Tibial nerve (tissue), 4 donors: ENCODE results near the gene B9D2. TPM values are rescaled to one million over a fixed set of nuclear protein-coding genes. Genes with fewer than 3 reads are reported as not detected.

ENCODE experiments used
- DNase-seq, 2 donors: peaks; one replicate each; pipeline ENCODE4 v3.0.0-alpha.2; 2019; ENCODE audit warnings: low spot score in 2 of 2
- H3K27ac ChIP-seq, 4 donors: fragments of 200-600 bp; sonication (generic) in 3 of 4; one replicate each; pipeline ENCODE4 v1.5.1; 2017 to 2019; ENCODE audit warnings: mild to moderate bottlenecking in 1 of 4
- H3K27me3 ChIP-seq, 2 donors: fragments of 200-600 bp; sonication (generic) in 1 of 2; one replicate each; pipeline versions ENCODE4 v1.5.1 to v1.6.0; 2017 to 2019
- H3K36me3 ChIP-seq, 3 donors: fragments of 200-600 bp; sonication (generic); one replicate each; pipeline ENCODE4 v1.5.1; 2018 to 2019
- H3K4me1 ChIP-seq, 4 donors: fragments of 200-600 bp; sonication (generic) in 3 of 4; one replicate each; pipeline ENCODE4 v1.5.1; 2017 to 2019
- H3K4me3 ChIP-seq, 4 donors: fragments of 200-600 bp; sonication (generic) in 3 of 4; one replicate each; pipeline ENCODE4 v1.5.1; 2017 to 2019; ENCODE audit warnings: mild to moderate bottlenecking in 1 of 4, moderate library complexity in 1 of 4
- H3K9me3 ChIP-seq, 4 donors: fragments of 200-600 bp; sonication (generic) in 3 of 4; one replicate each; pipeline ENCODE4 v1.5.1; 2017 to 2019
- EP300 ChIP-seq, 2 donors: sonication (generic); formaldehyde crosslinking; IDR thresholded peaks; one replicate each; pipeline ENCODE4 v1.6.1; 2017; ENCODE audit warnings: antibody characterized with exemption in 2 of 2, mild to moderate bottlenecking in 1 of 2
- POLR2A ChIP-seq, 2 donors: fragments of 450-650 bp; IDR thresholded peaks; one replicate each; pipeline ENCODE4 v1.6.1; 2017; ENCODE audit warnings: antibody characterized with exemption in 2 of 2, mild to moderate bottlenecking in 2 of 2, moderate library complexity in 2 of 2
- WGBS, 2 donors: methylation state at CpG; one replicate each; pipeline ENCODE4 v1.1.5; 2018; 5-methylcytosine and 5-hydroxymethylcytosine counted together
- total RNA-seq, 4 donors: library from RNA; depleted of rRNA; stranded (reverse); fragments of >200 nt; gene quantifications; one replicate each; pipeline ENCODE4 v1.1.0, GENCODE V29; 2016
- TF ChIP-seq, protein P1 (sequence below), 5 experiments: fragments of 200-600 bp in 3 of 5; fragments of 450-650 bp in 2 of 5; sonication (generic) in 3 of 5; IDR thresholded peaks; one replicate each; pipeline ENCODE4 v1.5.1; 2016 to 2019; ENCODE audit warnings: antibody characterized with exemption in 5 of 5, mild to moderate bottlenecking in 3 of 5, moderate library complexity in 2 of 5

B9D2 gene
- total RNA-seq, 4 donors from 2014 or later = 0.87 to 8.2 (median 3.6) TPM

DNA sequence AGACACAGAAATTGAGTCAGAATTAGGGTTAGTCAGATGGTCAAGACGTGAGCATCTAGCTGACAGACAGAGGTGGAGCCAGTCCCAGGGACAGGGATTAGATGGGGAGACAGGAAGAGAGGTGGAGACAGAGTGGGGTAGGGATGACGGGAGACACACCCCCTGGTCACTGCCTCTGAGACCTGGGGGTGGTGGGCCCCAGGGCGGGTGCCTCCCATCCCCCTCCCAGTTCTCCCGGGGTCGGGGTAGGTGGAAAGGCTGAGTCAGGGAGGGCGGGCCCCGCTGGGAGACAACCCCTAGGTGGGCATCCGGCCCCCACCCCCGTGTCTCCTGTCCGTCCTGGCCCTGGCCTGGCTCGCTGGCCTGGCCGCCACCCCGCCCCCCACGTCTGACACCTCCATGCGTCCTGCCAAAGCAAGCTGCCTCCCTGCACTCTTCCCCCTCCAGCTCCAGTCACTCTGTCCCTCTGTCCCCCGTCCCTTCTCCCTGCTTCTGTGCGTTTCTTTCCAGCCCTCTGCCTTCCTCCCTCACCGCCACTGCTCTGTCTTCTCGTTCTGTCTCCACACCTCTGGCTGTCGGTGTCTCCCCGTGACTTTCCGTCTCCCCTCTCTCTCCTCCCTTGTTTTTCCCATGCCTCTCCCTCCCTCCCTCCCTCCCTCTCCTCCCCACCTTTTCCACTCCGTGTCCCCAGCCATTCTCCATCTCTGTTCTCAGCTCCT lies 38.9 kb downstream of the B9D2 start:
- Histone ChIP-seq H3K36me3 (peaks cover 0 to 48% (median 11%) of the 10 kb centered on the region in 3 donors), H3K4me1 (peaks cover 0 to 80% (median 62%) of the 10 kb centered on the region in 4 donors), H3K9me3 (no peaks in the 10 kb centered on the region), H3K4me3 (peak overlapping the region in 1 of 4 donors; percentile 33), H3K27me3 (no peaks in the 10 kb centered on the region), H3K27ac (peak overlapping the region in 3 of 4 donors; percentile 63 to 95 (median 93))
- no peak for DNase-seq
- TF ChIP-seq EP300 (IDR thresholded peaks at IDR 0.05) (no peak), POLR2A (IDR thresholded peaks at IDR 0.05) (no peak)
- TF ChIP-seq, protein P1, sequence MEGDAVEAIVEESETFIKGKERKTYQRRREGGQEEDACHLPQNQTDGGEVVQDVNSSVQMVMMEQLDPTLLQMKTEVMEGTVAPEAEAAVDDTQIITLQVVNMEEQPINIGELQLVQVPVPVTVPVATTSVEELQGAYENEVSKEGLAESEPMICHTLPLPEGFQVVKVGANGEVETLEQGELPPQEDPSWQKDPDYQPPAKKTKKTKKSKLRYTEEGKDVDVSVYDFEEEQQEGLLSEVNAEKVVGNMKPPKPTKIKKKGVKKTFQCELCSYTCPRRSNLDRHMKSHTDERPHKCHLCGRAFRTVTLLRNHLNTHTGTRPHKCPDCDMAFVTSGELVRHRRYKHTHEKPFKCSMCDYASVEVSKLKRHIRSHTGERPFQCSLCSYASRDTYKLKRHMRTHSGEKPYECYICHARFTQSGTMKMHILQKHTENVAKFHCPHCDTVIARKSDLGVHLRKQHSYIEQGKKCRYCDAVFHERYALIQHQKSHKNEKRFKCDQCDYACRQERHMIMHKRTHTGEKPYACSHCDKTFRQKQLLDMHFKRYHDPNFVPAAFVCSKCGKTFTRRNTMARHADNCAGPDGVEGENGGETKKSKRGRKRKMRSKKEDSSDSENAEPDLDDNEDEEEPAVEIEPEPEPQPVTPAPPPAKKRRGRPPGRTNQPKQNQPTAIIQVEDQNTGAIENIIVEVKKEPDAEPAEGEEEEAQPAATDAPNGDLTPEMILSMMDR (IDR thresholded peaks at IDR 0.05) = no peak
- 8 to 9% methylated on average over 21 to 23 of the region's 23 CpGs for WGBS, 2 donors

- H3K36me3 ChIP-seq = peaks cover 0 to 48% (median 11%) of the 10 kb centered on the region in 3 donors
- peak overlapping the region; percentile 63 to 95 (median 81) for H3K27ac ChIP-seq
- H3K4me3 ChIP-seq = no peak overlapping the region
- 74 to 78% methylated on average over 7 of the region's 7 CpGs for WGBS, 2 donors
- H3K27me3 ChIP-seq = no peaks in the 10 kb centered on the region
- TF ChIP-seq, protein P1 (IDR thresholded peaks at IDR 0.05) = no peak
- TF ChIP-seq POLR2A (IDR thresholded peaks at IDR 0.05) = no peak
- TF ChIP-seq EP300 (IDR thresholded peaks at IDR 0.05) = no peak
- no peaks in the 10 kb centered on the region for H3K9me3 ChIP-seq
- no peak for DNase-seq
- peaks cover 0 to 80% (median 62%) of the 10 kb centered on the region in 4 donors for H3K4me1 ChIP-seq
These were observed 39.7 kb downstream of the B9D2 start for GRCh38 chr19:41324231-41324702.

GRCh38 chr19:41323430-41324125 lies 40.4 kb downstream of the B9D2 start:
- TF ChIP-seq EP300 (IDR thresholded peaks at IDR 0.05) = peak in 1 of 2 donors; percentile 67
- peak in 1 of 2 donors; percentile 23 for TF ChIP-seq POLR2A (IDR thresholded peaks at IDR 0.05)
- TF ChIP-seq, protein P1 (IDR thresholded peaks at IDR 0.05) = no peak
- peak; percentile 65 to 68 for DNase-seq
- peaks cover 0 to 48% (median 12%) of the 10 kb centered on the region in 3 donors for H3K36me3 ChIP-seq
- 33 to 45% methylated on average over 10 to 16 of the region's 16 CpGs for WGBS, 2 donors
- no peaks in the 10 kb centered on the region for H3K9me3 ChIP-seq
- H3K27me3 ChIP-seq = no peaks in the 10 kb centered on the region
- H3K4me1 ChIP-seq = peaks cover 0 to 75% (median 60%) of the 10 kb centered on the region in 4 donors
- H3K4me3 ChIP-seq = no peak overlapping the region
- H3K27ac ChIP-seq = peak overlapping the region; percentile 63 to 95 (median 81)

- Histone ChIP-seq H3K36me3 (peaks cover 0 to 52% (median 15%) of the 10 kb centered on the region in 3 donors), H3K4me3 (no peak overlapping the region), H3K9me3 (no peaks in the 10 kb centered on the region), H3K27ac (peak overlapping the region; percentile 63 to 95 (median 81)), H3K4me1 (peaks cover 0 to 70% (median 57%) of the 10 kb centered on the region in 4 donors), H3K27me3 (no peaks in the 10 kb centered on the region)
- DNase-seq = no peak
- TF ChIP-seq, protein P1 (IDR thresholded peaks at IDR 0.05) = no peak
- TF ChIP-seq EP300 (IDR thresholded peaks at IDR 0.05) (no peak), POLR2A (IDR thresholded peaks at IDR 0.05) (no peak)
- WGBS, 2 donors = 54 to 55% methylated on average over 7 of the region's 7 CpGs
These were observed 40.9 kb downstream of the B9D2 start for GRCh38 chr19:41323023-41323422.
